ENCODE data around the gene ZHX3. TPM values are rescaled to one million over a fixed set of nuclear protein-coding genes. Genes with fewer than 3 reads are reported as not detected.

Gene ZHX3
- total and polyA plus RNA-seq, 2 of the 13 experiments (the other 11 are each of a cell fraction or from before 2014, with no cell fraction given): 8.4 to 11.7 TPM

- TF ChIP-seq ZNF569 (CRISPR knock-in tag; IDR thresholded peaks at IDR 0.05; ENCODE audit: borderline replicate concordance) (no peak), ARID2 (CRISPR knock-in tag; IDR thresholded peaks at IDR 0.05; ENCODE audit: borderline replicate concordance) (no peak), KAT2B (IDR thresholded peaks at IDR 0.05; ENCODE audit: borderline replicate concordance, low read depth, low read length) (no peak), ZNF672 (CRISPR knock-in tag; IDR thresholded peaks at IDR 0.05) (no peak), ZNF83 (CRISPR knock-in tag; IDR thresholded peaks at IDR 0.05; ENCODE audit: borderline replicate concordance) (peak; percentile 31; the same call in 1 of the 2 replicates)
- TF ChIP-seq, protein P1, sequence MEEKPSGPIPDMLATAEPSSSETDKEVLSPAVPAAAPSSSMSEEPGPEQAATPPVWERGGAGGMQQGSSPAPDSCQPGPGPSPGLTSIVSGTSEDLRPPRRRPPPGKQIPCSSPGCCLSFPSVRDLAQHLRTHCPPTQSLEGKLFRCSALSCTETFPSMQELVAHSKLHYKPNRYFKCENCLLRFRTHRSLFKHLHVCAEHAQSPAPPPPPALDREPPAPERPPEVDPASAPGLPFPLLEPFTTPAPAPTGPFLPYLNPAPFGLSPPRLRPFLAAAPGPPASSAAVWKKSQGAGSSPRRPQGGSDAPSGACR (CRISPR knock-in tag; IDR thresholded peaks at IDR 0.05): peak; percentile 52; the same call in 1 of the 2 replicates
These were observed 181.4 kb downstream of the ZHX3 start (continued) for GRCh38 chr20:41135888-41136679.

- ChIA-PET CTCF (ENCODE audit: low intra/inter-chr PET ratio, low total read pairs) (interaction anchor here (2.1 to 2.6 kb wide), 3 partner anchors 38 to 204 kb away, joined by 8 to 28 read pairs (median 13); partner anchors contain the start of gene LPIN3), POLR2A (interaction anchor here (0.6 to 2.3 kb wide), 7 partner anchors 8 to 205 kb away, joined by 3 to 18 read pairs (median 4); partner anchors contain the start of gene LPIN3)
- Histone ChIP-seq H3K4me2 (ENCODE audit: low read depth, low read length) (peak overlapping the region; percentile 97), H3K79me2 (ENCODE audit: insufficient read depth, low read length) (peaks cover 29% of the 10 kb centered on the region), H3K4me3 (replicated peaks in 1 of 3; ENCODE audit: insufficient read depth in 1 of 3, low read depth in 2 of 3, low read length in 3 of 3) (peak overlapping the region in 1 of 3 experiments; percentile 85; a peak in 2 of 6 replicates), H2AFZ (ENCODE audit: low read length) (no peak overlapping the region), H3K36me3 (replicated peaks in 1 of 2; ENCODE audit: control insufficient read depth in 1 of 2, insufficient read depth in 2 of 2, low read length in 2 of 2) (no peaks in the 10 kb centered on the region; a peak in 1 of 5 replicates), H3K4me1 (ENCODE audit: insufficient read depth, low read length) (peaks cover 68% of the 10 kb centered on the region), H3K27ac (ENCODE audit: extremely low read length, insufficient read depth, low read length) (peak overlapping the region; percentile 15), H3K9me3 (ENCODE audit: low read length) (no peaks in the 10 kb centered on the region), H3K9ac (ENCODE audit: insufficient read depth, low read depth, low read length) (0 out of 2 replicates have a peak overlapping the region, but pooled peaks have one; percentile 4), H3K27me3 (ENCODE audit: control insufficient read depth in 1 of 2, insufficient read depth in 2 of 2, low read length in 2 of 2) (no peaks in the 10 kb centered on the region), H4K20me1 (ENCODE audit: insufficient read depth, low read length) (no peaks in the 10 kb centered on the region; the same call in 1 of the 2 replicates)
- in situ Hi-C loops (cut with HindIII; ENCODE audit: extremely low pct_ligation_motif_present, low pct_unique_long_range_greater_than_20kb) (loop anchor here (10.0 kb wide), 1 partner anchor 199 kb away; no protein-coding TSS in a partner anchor), intact Hi-C loops (cut with micrococcal nuclease; ENCODE audit: unreplicated experiment) (loop anchor here (1.0 kb wide), 2 partner anchors 97 to 205 kb away; partner anchors contain the start of gene LPIN3)
- peak; percentile 95 for FAIRE-seq
- DNase-seq (ENCODE audit: low spot score): peak; percentile 70
- no TSS peak for BruUV-seq (replicated peaks)
- peak; percentile 58 for ATAC-seq
- 36% methylated on average over 13 of the region's 13 CpGs for WGBS (ENCODE audit: low lambda C conversion rate)
- TF ChIP-seq REXO4 (CRISPR knock-in tag; IDR thresholded peaks at IDR 0.05; ENCODE audit: borderline replicate concordance): no peak
- TF ChIP-seq SNAPC5 (CRISPR knock-in tag; IDR thresholded peaks at IDR 0.05; ENCODE audit: borderline replicate concordance): no peak
- no peak for TF ChIP-seq ZNF30 (CRISPR knock-in tag; IDR thresholded peaks at IDR 0.05)
- no peak for TF ChIP-seq KDM4B (CRISPR knock-in tag; IDR thresholded peaks at IDR 0.05)
- TF ChIP-seq TBX2 (CRISPR knock-in tag; IDR thresholded peaks at IDR 0.05; ENCODE audit: borderline replicate concordance): peak; percentile 65
- TF ChIP-seq BCL6 (CRISPR knock-in tag; IDR thresholded peaks at IDR 0.05): peak; percentile 50; the same call in 1 of the 2 replicates
- no peak for TF ChIP-seq TOPORS (CRISPR knock-in tag; IDR thresholded peaks at IDR 0.05)
- no peak for TF ChIP-seq ZNF362 (CRISPR knock-in tag; IDR thresholded peaks at IDR 0.05; ENCODE audit: borderline replicate concordance)
- TF ChIP-seq, protein P2, sequence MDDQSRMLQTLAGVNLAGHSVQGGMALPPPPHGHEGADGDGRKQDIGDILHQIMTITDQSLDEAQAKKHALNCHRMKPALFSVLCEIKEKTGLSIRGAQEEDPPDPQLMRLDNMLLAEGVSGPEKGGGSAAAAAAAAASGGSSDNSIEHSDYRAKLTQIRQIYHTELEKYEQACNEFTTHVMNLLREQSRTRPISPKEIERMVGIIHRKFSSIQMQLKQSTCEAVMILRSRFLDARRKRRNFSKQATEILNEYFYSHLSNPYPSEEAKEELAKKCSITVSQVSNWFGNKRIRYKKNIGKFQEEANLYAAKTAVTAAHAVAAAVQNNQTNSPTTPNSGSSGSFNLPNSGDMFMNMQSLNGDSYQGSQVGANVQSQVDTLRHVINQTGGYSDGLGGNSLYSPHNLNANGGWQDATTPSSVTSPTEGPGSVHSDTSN (CRISPR knock-in tag; IDR thresholded peaks at IDR 0.05; ENCODE audit: borderline replicate concordance): no peak
These were observed 182.2 kb downstream of the ZHX3 start for GRCh38 chr20:41135187-41135887.
